ENCODE results near the gene OCEL1. TPM values are rescaled to one million over a fixed set of nuclear protein-coding genes. Genes with fewer than 3 reads are reported as not detected.

OCEL1 gene
- polyA plus RNA-seq, 2 donors = 7.9 to 12.7 TPM

- 96 to 97% methylated on average over 16 of the region's 16 CpGs for WGBS, 2 donors
Observed at GRCh38 chr19:17194608-17195007, 31.4 kb upstream of the OCEL1 start.

GRCh38 chr19:17195106-17195505 lies 30.9 kb upstream of the OCEL1 start:
- WGBS, 2 donors = 98% methylated on average over 21 to 23 of the region's 23 CpGs
- no peaks in the 10 kb centered on the region for H3K27me3 ChIP-seq (ENCODE audit: control insufficient read depth in 1 of 2, insufficient read depth in 2 of 2, low read length in 2 of 2)
- no peak overlapping the region for H3K4me3 ChIP-seq (ENCODE audit: low read depth in 1 of 2, low read length in 2 of 2)
- H3K27ac ChIP-seq (ENCODE audit: low read depth in 2 of 2, low read length in 1 of 2) = no peak overlapping the region
- no peaks in the 10 kb centered on the region for H3K4me1 ChIP-seq (ENCODE audit: control insufficient read depth in 2 of 2, insufficient read depth in 2 of 2, low read length in 1 of 2)
- no peaks in the 10 kb centered on the region for H3K9me3 ChIP-seq (ENCODE audit: control insufficient read depth in 2 of 2, insufficient read depth in 1 of 2, low read depth in 1 of 2, low read length in 1 of 2)
- H3K36me3 ChIP-seq (ENCODE audit: control insufficient read depth in 2 of 2, insufficient read depth in 2 of 2, low read length in 1 of 2) = peaks cover 22 to 55% of the 10 kb centered on the region in 2 donors

More at GRCh38 chr19:17194608-17195007, 31.4 kb upstream of the OCEL1 start:
- Histone ChIP-seq H3K36me3 (ENCODE audit: control insufficient read depth in 2 of 2, insufficient read depth in 2 of 2, low read length in 1 of 2) (peaks cover 22 to 53% of the 10 kb centered on the region in 2 donors), H3K27me3 (ENCODE audit: control insufficient read depth in 1 of 2, insufficient read depth in 2 of 2, low read length in 2 of 2) (no peaks in the 10 kb centered on the region), H3K9me3 (ENCODE audit: control insufficient read depth in 2 of 2, insufficient read depth in 1 of 2, low read depth in 1 of 2, low read length in 1 of 2) (no peaks in the 10 kb centered on the region), H3K4me3 (ENCODE audit: low read depth in 1 of 2, low read length in 2 of 2) (no peak overlapping the region), H3K4me1 (ENCODE audit: control insufficient read depth in 2 of 2, insufficient read depth in 2 of 2, low read length in 1 of 2) (no peaks in the 10 kb centered on the region), H3K27ac (ENCODE audit: low read depth in 2 of 2, low read length in 1 of 2) (no peak overlapping the region)

GRCh38 chr19:17196610-17197009 lies 29.4 kb upstream of the OCEL1 start:
- H3K4me3 ChIP-seq (ENCODE audit: low read depth in 1 of 2, low read length in 2 of 2) = no peak overlapping the region
- peaks cover 23 to 58% of the 10 kb centered on the region in 2 donors for H3K36me3 ChIP-seq (ENCODE audit: control insufficient read depth in 2 of 2, insufficient read depth in 2 of 2, low read length in 1 of 2)

DNA sequence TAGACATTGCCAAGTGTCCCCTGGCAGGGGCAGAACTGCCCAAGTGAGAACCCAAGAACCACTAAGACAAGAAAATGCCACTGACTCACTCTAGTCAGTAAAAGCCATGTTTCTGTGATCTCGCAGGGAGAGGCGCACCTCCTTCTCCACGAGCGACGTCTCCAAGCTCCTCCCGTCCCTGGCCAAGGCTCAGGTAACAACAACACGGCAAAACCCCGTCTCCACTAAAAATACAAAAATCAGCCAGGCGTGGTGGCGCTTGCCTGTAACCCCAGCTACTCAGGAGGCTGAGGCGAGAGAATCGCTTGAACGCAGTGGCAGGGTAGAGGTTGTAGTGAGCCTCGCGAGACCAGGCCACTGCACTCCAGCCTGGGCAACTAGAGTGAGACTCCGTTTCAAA lies 28.4 kb upstream of the OCEL1 start:
- Histone ChIP-seq H3K27me3 (ENCODE audit: control insufficient read depth in 1 of 2, insufficient read depth in 2 of 2, low read length in 2 of 2) (no peaks in the 10 kb centered on the region), H3K4me1 (ENCODE audit: control insufficient read depth in 2 of 2, insufficient read depth in 2 of 2, low read length in 1 of 2) (peaks cover 0 to 2% of the 10 kb centered on the region in 2 donors), H3K36me3 (ENCODE audit: control insufficient read depth in 2 of 2, insufficient read depth in 2 of 2, low read length in 1 of 2) (peaks cover 30 to 63% of the 10 kb centered on the region in 2 donors), H3K27ac (ENCODE audit: low read depth in 2 of 2, low read length in 1 of 2) (no peak overlapping the region), H3K4me3 (ENCODE audit: low read depth in 1 of 2, low read length in 2 of 2) (no peak overlapping the region), H3K9me3 (ENCODE audit: control insufficient read depth in 2 of 2, insufficient read depth in 1 of 2, low read depth in 1 of 2, low read length in 1 of 2) (peaks cover 0 to 6% of the 10 kb centered on the region in 2 donors)
- WGBS, 2 donors = 95% methylated on average over 16 of the region's 16 CpGs

More at GRCh38 chr19:17196610-17197009, 29.4 kb upstream of the OCEL1 start:
- Histone ChIP-seq H3K27me3 (ENCODE audit: control insufficient read depth in 1 of 2, insufficient read depth in 2 of 2, low read length in 2 of 2) (no peaks in the 10 kb centered on the region), H3K9me3 (ENCODE audit: control insufficient read depth in 2 of 2, insufficient read depth in 1 of 2, low read depth in 1 of 2, low read length in 1 of 2) (no peaks in the 10 kb centered on the region), H3K4me1 (ENCODE audit: control insufficient read depth in 2 of 2, insufficient read depth in 2 of 2, low read length in 1 of 2) (no peaks in the 10 kb centered on the region), H3K27ac (ENCODE audit: low read depth in 2 of 2, low read length in 1 of 2) (no peak overlapping the region)
- WGBS, 2 donors = 96% methylated on average over 7 of the region's 7 CpGs

DNA sequence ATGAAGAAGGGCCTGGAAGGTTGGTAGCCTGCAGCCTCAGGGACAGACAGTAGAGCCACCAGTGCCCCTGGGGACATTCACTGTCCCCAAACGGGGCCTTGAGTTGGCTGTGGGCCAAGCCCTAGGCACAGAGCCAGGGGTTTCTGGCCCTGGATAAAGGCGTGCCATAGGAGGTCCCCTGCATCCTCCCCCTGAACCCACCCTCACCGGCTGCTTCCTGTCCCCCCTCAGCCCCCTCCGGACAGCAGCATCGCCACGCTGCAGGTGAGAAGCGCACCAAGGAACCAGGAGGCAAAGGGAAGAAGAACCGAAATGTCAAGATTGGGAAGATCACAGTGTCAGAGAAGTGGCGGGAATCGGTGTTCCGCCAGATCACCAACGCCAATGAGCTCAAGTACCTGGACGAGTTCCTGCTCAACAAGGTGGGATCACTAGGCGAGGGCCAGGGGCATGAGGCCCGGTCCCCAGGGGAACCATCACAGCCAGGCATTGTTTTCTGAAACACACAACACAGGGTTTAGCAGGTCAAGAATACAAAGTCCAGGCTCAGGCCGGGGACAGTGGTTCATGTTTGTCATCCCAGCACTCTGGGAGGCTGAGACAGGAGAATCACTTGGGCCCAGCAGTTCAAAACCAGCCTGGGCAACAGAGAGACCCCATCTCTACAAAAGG lies 25.5 kb upstream of the OCEL1 start:
- peaks cover 18 to 46% of the 10 kb centered on the region in 2 donors for H3K36me3 ChIP-seq (ENCODE audit: control insufficient read depth in 2 of 2, insufficient read depth in 2 of 2, low read length in 1 of 2)

DNA sequence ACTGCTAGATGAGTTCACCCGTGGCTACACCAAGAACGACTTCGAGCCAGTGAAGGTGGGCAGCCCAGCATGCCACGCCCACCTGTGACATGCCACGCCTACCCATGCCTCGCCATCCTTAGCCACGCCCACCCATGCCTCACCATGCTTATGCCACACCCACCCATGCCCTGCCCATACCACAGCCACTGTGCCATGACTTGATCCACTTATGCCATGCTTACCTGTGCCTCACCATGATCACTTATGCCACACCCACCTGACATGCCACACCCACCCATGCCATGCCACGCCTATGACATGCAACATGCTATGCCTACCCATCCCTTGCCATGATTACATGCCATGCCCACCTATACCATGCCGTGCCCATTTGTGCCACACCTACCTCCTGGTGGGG lies 23.8 kb upstream of the OCEL1 start:
- H3K27me3 ChIP-seq (ENCODE audit: control insufficient read depth in 1 of 2, insufficient read depth in 2 of 2, low read length in 2 of 2) = no peaks in the 10 kb centered on the region
- H3K4me3 ChIP-seq (ENCODE audit: low read depth in 1 of 2, low read length in 2 of 2) = no peak overlapping the region
- H3K9me3 ChIP-seq (ENCODE audit: control insufficient read depth in 2 of 2, insufficient read depth in 1 of 2, low read depth in 1 of 2, low read length in 1 of 2) = peaks cover 0 to 6% of the 10 kb centered on the region in 2 donors
- H3K36me3 ChIP-seq (ENCODE audit: control insufficient read depth in 2 of 2, insufficient read depth in 2 of 2, low read length in 1 of 2) = peaks cover 18 to 57% of the 10 kb centered on the region in 2 donors
- H3K4me1 ChIP-seq (ENCODE audit: control insufficient read depth in 2 of 2, insufficient read depth in 2 of 2, low read length in 1 of 2) = peaks cover 0 to 2% of the 10 kb centered on the region in 2 donors
- H3K27ac ChIP-seq (ENCODE audit: low read depth in 2 of 2, low read length in 1 of 2) = no peak overlapping the region
- 81 to 85% methylated on average over 9 of the region's 9 CpGs for whole genome bisulfite sequencing, 2 donors

More for the DNA sequence above, 25.5 kb upstream of the OCEL1 start:
- peaks cover 0 to 6% of the 10 kb centered on the region in 2 donors for H3K9me3 ChIP-seq (ENCODE audit: control insufficient read depth in 2 of 2, insufficient read depth in 1 of 2, low read depth in 1 of 2, low read length in 1 of 2)
- H3K27ac ChIP-seq (ENCODE audit: low read depth in 2 of 2, low read length in 1 of 2) = no peak overlapping the region
- WGBS, 2 donors = 83 to 87% methylated on average over 16 of the region's 16 CpGs
- no peaks in the 10 kb centered on the region for H3K27me3 ChIP-seq (ENCODE audit: control insufficient read depth in 1 of 2, insufficient read depth in 2 of 2, low read length in 2 of 2)
- H3K4me1 ChIP-seq (ENCODE audit: control insufficient read depth in 2 of 2, insufficient read depth in 2 of 2, low read length in 1 of 2) = peaks cover 0 to 2% of the 10 kb centered on the region in 2 donors
- no peak overlapping the region for H3K4me3 ChIP-seq (ENCODE audit: low read depth in 1 of 2, low read length in 2 of 2)

DNA sequence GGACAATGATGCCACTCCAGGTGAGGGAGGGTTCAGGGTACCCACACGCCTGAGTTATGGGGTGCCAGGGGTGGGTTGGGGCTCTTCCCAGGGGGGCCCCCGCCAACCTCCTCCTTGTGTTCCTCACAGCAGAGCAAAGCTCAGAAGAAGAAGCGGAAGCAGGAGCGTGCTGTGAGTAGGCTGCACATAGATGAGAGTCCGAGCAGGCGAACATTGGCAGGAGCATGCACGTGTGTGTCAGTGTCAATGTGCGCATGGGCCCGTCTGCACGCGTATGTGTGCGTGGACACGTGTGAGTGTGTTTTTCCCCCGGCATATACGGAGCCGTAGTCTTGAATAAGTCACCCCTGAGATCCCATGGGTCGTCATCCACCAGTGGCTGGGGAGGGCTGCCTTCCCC lies 23.3 kb upstream of the OCEL1 start:
- H3K27me3 ChIP-seq (ENCODE audit: control insufficient read depth in 1 of 2, insufficient read depth in 2 of 2, low read length in 2 of 2) = no peaks in the 10 kb centered on the region
- H3K4me3 ChIP-seq (ENCODE audit: low read depth in 1 of 2, low read length in 2 of 2) = no peak overlapping the region
- 90 to 92% methylated on average over 17 of the region's 17 CpGs for WGBS, 2 donors
- H3K9me3 ChIP-seq (ENCODE audit: control insufficient read depth in 2 of 2, insufficient read depth in 1 of 2, low read depth in 1 of 2, low read length in 1 of 2) = peaks cover 0 to 6% of the 10 kb centered on the region in 2 donors
- peaks cover 0 to 2% of the 10 kb centered on the region in 2 donors for H3K4me1 ChIP-seq (ENCODE audit: control insufficient read depth in 2 of 2, insufficient read depth in 2 of 2, low read length in 1 of 2)
- H3K36me3 ChIP-seq (ENCODE audit: control insufficient read depth in 2 of 2, insufficient read depth in 2 of 2, low read length in 1 of 2) = peaks cover 18 to 53% of the 10 kb centered on the region in 2 donors
- H3K27ac ChIP-seq (ENCODE audit: low read depth in 2 of 2, low read length in 1 of 2) = no peak overlapping the region

DNA sequence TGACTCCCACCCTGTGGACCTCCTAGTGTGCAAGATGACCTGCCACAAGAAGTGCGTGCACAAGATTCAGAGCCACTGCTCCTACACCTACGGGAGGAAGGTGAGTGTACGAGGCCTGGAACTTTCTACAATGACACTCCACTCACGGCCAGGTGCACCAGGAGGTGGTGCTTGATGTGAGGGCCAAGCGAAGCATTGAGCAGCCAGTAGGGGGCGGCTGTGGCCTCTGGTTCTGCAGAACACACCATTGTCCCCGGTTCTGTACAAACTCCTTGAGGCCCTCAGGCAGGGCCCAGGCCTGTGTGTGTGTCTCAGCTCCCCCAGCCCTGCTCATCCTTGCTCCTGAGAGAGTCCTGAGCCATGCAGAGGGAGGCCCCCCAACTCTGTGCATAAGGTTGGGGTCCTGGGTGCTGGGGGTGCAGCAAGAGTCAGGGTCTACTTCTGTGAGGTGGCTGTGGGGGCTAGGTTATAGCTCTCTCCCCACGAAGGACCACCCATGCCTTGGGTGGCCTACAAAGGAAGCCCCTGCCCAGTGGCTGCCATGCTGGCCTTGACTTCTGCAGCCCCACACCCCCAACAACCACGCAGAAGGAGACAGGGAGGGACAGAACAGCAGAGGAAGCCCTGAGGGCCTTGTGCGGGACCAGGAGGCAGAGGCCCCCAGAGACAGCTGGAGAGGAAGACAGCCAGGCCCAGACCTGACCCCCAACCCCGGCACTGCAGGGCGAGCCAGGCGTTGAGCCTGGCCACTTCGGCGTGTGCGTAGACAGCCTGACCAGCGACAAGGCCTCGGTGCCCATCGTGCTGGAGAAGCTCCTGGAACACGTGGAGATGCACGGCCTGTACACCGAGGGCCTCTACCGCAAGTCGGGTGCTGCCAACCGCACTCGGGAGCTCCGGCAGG lies 20.5 kb upstream of the OCEL1 start:
- Histone ChIP-seq H3K4me1 (ENCODE audit: control insufficient read depth in 2 of 2, insufficient read depth in 2 of 2, low read length in 1 of 2) (peaks cover 0 to 11% of the 10 kb centered on the region in 2 donors), H3K36me3 (ENCODE audit: control insufficient read depth in 2 of 2, insufficient read depth in 2 of 2, low read length in 1 of 2) (peaks cover 18 to 59% of the 10 kb centered on the region in 2 donors), H3K27me3 (ENCODE audit: control insufficient read depth in 1 of 2, insufficient read depth in 2 of 2, low read length in 2 of 2) (no peaks in the 10 kb centered on the region), H3K4me3 (ENCODE audit: low read depth in 1 of 2, low read length in 2 of 2) (no peak overlapping the region), H3K27ac (ENCODE audit: low read depth in 2 of 2, low read length in 1 of 2) (no peak overlapping the region), H3K9me3 (ENCODE audit: control insufficient read depth in 2 of 2, insufficient read depth in 1 of 2, low read depth in 1 of 2, low read length in 1 of 2) (peaks cover 0 to 6% of the 10 kb centered on the region in 2 donors)
- 81 to 82% methylated on average over 27 of the region's 27 CpGs for WGBS, 2 donors

DNA sequence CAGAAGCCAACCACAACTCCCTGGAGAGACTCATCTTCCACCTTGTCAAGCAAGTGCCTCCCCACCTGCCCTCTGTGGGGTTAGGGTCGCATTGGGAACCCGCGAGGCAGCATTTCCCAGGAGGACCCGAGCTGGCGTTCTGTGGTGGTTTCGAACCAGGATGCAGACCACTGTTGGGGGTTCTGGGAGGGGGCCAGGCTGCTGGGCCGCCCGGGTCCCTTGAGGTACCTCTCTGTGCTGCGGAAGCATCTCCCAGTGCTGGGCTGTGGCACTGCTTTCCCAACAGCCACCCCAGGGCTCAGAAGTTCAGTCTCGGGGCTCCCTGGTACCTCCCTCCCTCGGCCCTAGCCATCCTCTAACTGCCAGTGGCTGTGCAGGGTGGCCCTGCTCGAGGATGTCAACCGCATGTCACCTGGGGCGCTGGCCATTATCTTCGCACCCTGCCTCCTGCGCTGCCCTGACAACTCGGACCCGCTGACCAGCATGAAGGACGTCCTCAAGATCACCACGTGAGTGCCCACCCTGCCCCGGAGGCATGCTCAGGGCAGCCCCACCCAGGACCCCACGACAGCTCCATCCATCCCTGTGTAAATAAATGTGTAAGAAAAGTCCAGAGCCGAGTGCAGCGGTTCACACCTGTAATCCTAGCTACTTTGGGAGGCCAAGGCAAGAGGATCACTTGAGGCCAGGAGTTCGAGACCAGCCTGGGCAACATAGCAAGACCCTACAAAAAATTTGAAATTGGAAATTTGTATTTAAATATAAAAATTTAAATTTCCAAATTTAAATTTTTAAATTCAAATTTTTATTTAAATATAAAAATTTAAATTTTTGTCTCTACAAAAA lies 19.1 kb upstream of the OCEL1 start:
- Histone ChIP-seq H3K27me3 (ENCODE audit: control insufficient read depth in 1 of 2, insufficient read depth in 2 of 2, low read length in 2 of 2) (no peaks in the 10 kb centered on the region), H3K4me1 (ENCODE audit: control insufficient read depth in 2 of 2, insufficient read depth in 2 of 2, low read length in 1 of 2) (peaks cover 0 to 11% of the 10 kb centered on the region in 2 donors), H3K27ac (ENCODE audit: low read depth in 2 of 2, low read length in 1 of 2) (no peak overlapping the region), H3K9me3 (ENCODE audit: control insufficient read depth in 2 of 2, insufficient read depth in 1 of 2, low read depth in 1 of 2, low read length in 1 of 2) (peaks cover 0 to 3% of the 10 kb centered on the region in 2 donors), H3K36me3 (ENCODE audit: control insufficient read depth in 2 of 2, insufficient read depth in 2 of 2, low read length in 1 of 2) (peaks cover 6 to 59% of the 10 kb centered on the region in 2 donors), H3K4me3 (ENCODE audit: low read depth in 1 of 2, low read length in 2 of 2) (no peak overlapping the region)
- 91 to 96% methylated on average over 25 of the region's 25 CpGs for WGBS, 2 donors

Data from esophagus (tissue), 2 donors.